IPS DF 6.9 (cell line): Measurements from ENCODE around the gene GBX1.

Experiments used
- DNase-seq: peaks from one replicate; pipeline ENCODE4 v3.0.0-alpha.2; 2013; ENCODE audit warnings: low read depth, low spot score
- H3K27ac ChIP-seq: one replicate; pipeline ENCODE4 v1.5.1; 2013; ENCODE audit warnings: low read length, control low read depth
- H3K27me3 ChIP-seq: 2 replicates; pipeline ENCODE4 v1.6.1; 2013; ENCODE audit warnings: mild to moderate bottlenecking, low read length; ENCODE audit not compliant: control insufficient read depth, insufficient read depth
- H3K36me3 ChIP-seq: 2 replicates; pipeline ENCODE4 v1.6.1; 2013; ENCODE audit warnings: low read length; ENCODE audit not compliant: control insufficient read depth, insufficient read depth
- H3K4me1 ChIP-seq: 2 replicates; pipeline ENCODE4 v1.6.1; 2013; ENCODE audit warnings: low read length; ENCODE audit not compliant: control insufficient read depth, insufficient read depth
- H3K4me3 ChIP-seq: 2 replicates; pipeline ENCODE4 v1.5.1; 2013; ENCODE audit warnings: mild to moderate bottlenecking, low read length
- H3K9me3 ChIP-seq: 2 replicates; pipeline ENCODE4 v1.6.1; 2013; ENCODE audit warnings: low read length, inconsistent platforms; ENCODE audit not compliant: control insufficient read depth, insufficient read depth
- WGBS: extraction: QIAGEN DNeasy Blood & Tissue Kit; methylation state at CpG from one replicate; pipeline ENCODE4 v1.1.7; 2013; ENCODE audit warnings: mixed read lengths, missing lambda C conversion rate; ENCODE audit not compliant: insufficient read length, insufficient coverage; 5-methylcytosine and 5-hydroxymethylcytosine counted together

The GBX1 gene

DNA sequence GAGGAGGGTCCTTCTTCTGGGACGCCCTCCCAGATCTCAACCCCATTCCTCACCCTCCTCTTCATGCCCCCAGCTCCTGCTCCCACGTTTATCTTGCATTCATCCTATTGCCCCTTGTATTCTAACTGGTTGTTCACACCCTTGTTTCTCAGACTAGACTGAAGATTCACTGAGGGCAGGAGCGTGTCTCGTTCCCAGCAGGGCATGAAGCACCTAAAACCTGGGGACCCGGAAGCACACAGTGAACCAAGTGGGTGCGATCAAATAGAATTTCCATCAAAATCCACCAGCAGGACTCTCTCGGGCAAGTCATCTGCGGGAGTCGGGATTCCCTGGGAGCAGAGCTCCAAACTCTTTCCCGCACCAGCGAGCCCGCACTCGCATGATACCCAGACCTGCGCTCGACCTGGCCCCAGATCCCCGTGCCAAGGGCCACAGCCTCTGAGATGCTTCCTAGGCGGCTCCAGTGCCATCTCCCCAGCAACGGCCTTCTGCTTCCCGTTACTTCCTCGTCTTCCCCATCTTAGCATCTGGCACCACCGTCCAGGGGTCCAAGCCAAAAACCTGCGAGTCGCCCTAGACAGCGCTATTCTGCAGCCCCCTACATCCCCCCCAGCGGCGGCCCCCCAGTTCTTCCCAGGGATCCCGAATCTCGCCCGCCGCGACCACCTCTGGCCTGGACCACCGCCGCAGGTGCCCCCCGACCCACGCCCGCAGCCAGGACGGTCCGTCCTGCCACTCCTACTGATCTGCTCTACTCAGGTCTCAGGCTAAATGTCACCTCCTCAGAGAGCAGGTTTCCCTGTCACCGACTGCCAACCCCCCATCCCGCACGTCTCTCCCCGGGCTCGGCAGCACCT is 6.1 kb upstream of the GBX1 start:
- Histone ChIP-seq H3K27ac (no peak overlapping the region), H3K4me1 (peaks cover 5% of the 10 kb centered on the region), H3K36me3 (no peaks in the 10 kb centered on the region), H3K9me3 (no peaks in the 10 kb centered on the region), H3K4me3 (no peak overlapping the region), H3K27me3 (peaks cover 18% of the 10 kb centered on the region)
- DNase-seq = no peak
- WGBS = no CpG with 5 or more reads among the region's 43 CpGs

DNA sequence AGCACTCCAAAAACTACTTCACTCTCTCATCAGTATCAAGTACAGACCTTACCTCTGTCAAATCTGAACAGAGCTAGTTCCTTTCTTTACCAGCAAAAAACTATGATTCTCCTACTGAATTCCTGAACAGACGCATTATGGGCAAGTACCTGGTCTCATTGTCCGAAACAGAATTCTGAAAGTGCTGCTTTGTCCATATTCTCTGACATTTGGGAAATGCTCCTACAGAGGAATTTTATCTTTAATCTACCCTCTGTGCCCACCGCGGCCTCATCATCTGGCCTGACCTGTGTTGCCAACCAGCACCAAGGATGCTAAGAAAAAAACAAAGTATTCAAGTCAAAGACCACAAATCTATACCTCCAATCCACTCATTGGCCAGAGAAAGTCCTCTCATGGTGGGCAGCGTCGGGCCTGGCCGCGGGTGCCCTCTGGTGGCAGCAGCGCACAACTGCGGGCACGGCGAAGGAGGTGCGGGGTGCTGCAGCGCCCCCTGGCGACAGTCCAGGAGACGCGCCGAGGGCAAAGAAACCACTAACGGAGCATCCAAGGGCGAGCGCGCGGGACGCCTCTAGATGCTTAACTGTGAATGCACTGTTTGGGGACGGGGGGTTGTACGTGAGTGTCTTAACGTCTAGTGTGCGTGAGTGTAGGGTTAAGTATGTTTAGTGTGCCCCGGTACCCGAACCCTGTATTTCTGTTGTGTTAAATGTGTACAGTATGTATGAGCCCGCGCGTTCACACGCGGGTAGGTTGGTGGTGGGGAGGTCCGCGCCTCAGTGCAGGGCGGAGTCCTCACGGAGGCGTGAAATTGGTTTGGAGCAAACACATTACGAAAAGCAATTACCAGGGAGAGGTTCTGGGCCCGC is 5.0 kb upstream of the GBX1 start:
- WGBS = no CpG with 5 or more reads among the region's 42 CpGs
- no peak for DNase-seq
- Histone ChIP-seq H3K36me3 (no peaks in the 10 kb centered on the region), H3K4me3 (no peak overlapping the region), H3K27ac (no peak overlapping the region), H3K9me3 (no peaks in the 10 kb centered on the region), H3K27me3 (peaks cover 20% of the 10 kb centered on the region), H3K4me1 (peaks cover 5% of the 10 kb centered on the region)

DNA sequence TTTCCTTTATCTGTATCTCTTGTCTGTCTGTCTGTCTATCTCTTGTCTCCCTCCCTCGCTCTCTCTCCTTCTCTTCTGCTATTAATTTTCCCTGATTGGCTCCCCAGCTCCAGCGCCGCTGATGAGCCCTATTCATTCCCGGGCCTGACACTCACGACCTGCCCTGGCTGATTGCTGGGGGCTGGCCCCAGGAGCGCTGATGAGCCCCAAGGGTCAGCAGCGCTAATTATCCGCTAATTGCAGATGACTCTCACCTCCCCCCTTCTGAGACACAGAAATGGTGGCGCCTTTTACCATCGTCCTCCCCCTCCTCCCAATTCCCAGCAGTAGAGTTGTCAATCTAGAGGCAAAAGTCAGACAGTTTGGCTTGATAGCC is 1.3 kb upstream of the GBX1 start:
- no peak overlapping the region for H3K27ac ChIP-seq
- no peak overlapping the region for H3K4me3 ChIP-seq
- no CpG with 5 or more reads among the region's 10 CpGs for WGBS
- peaks cover 48% of the 10 kb centered on the region for H3K27me3 ChIP-seq
- no peak for DNase-seq
- H3K4me1 ChIP-seq = no peaks in the 10 kb centered on the region
- H3K36me3 ChIP-seq = no peaks in the 10 kb centered on the region
- no peaks in the 10 kb centered on the region for H3K9me3 ChIP-seq

DNA sequence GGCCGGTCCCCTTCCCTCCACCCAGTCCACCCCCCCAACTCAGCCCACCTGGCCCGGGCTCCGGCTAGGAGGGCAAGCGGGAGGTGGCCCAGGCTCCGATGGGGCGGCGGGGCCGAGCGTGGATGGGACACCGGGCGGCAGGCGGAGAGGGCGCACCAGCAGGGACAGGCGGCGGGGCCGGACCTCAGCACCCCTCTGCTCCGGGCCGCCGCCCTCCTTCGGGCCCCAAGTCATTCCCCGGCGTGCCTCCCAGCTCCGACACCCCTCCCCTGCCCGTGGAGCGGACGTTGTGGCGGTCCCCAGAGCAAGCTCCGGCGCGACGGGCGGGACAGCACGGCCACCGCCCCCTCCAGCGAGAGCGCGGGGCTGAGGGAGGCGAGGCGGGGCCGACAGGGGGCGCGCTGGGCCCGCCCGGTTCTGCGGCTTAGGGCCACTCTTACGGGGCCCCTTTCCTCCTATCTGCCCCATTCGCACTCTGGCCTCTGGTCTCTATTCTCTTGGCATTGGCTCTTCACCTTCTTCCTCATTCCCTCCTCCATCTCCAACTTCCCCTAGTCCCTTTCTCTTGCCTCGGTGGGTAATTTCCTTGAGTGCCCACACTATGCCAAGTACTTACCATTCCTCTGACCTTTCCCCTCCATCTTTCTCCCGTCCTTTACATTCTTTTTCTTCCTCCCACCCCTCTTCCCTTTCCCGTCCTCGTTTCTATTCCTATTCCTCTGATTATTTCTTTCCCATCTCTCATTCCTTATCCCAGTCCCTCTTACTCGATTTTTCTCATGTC is 701 bp upstream of the GBX1 start:
- 100% methylated on average over 3 of the region's 52 CpGs for WGBS
- no peak for DNase-seq
- no peaks in the 10 kb centered on the region for H3K4me1 ChIP-seq
- no peak overlapping the region for H3K27ac ChIP-seq
- no peaks in the 10 kb centered on the region for H3K9me3 ChIP-seq
- H3K36me3 ChIP-seq = no peaks in the 10 kb centered on the region
- H3K27me3 ChIP-seq = peaks cover 46% of the 10 kb centered on the region
- peak overlapping the region; percentile 66; the same call in 1 of the 2 replicates for H3K4me3 ChIP-seq

DNA sequence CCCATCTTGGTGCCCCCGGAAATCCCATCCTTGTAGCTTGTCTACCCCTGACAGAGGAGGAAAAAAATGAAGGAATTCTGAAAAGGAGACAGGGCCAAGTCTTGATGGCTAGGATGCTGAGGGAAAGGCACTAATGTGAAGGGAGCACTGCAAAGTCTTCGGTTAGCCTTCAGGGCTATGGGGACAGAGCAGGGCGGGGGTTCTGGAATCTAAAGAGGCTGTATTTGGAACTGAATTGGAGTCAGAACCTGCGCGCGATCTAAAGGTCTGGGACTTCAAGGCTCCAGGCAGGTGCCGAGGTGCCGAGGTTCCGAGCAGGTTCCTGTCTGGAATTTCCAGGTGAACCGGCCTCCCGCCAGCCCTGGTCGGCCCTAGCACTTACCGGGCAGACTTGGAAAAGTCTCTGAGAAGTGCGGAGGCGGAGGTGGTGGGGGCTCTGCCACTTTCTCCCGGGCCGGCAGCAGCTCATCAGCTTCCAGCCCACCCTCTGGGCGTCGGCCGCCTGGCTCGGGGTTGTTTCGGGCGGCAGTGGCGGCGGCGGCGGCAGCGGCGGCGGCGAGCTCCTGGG is 781 bp downstream of the GBX1 start:
- Histone ChIP-seq H3K4me3 (peak overlapping the region; percentile 66), H3K4me1 (no peaks in the 10 kb centered on the region), H3K27ac (no peak overlapping the region), H3K9me3 (no peaks in the 10 kb centered on the region), H3K36me3 (no peaks in the 10 kb centered on the region), H3K27me3 (peaks cover 45% of the 10 kb centered on the region)
- DNase-seq = no peak
- WGBS = no CpG with 5 or more reads among the region's 31 CpGs

DNA sequence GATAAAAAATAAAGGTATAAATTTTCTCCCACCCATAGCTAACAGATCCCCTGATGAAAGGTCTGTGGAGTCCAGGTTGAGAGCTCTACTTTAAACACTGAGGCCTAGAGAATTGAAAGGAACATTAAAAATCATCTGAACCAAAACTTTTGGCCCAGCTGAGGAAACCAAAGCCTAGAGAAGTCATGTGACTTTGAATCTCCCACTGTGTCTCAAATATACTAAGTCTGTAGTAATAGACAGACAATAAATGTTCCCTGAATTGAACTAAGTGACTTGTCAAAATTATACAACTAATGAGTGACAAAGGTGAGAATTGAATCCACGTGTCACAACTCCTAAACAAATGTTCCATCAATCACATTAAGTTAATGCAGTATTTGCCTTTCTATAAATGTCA is 5.7 kb downstream of the GBX1 start:
- peaks cover 27% of the 10 kb centered on the region for H3K27me3 ChIP-seq
- no CpG with 5 or more reads among the region's 1 CpG for WGBS
- no peaks in the 10 kb centered on the region for H3K9me3 ChIP-seq
- H3K4me3 ChIP-seq = no peak overlapping the region
- no peaks in the 10 kb centered on the region; the same call in 1 of the 2 replicates for H3K36me3 ChIP-seq
- DNase-seq = no peak
- no peak overlapping the region for H3K27ac ChIP-seq
- no peaks in the 10 kb centered on the region for H3K4me1 ChIP-seq

DNA sequence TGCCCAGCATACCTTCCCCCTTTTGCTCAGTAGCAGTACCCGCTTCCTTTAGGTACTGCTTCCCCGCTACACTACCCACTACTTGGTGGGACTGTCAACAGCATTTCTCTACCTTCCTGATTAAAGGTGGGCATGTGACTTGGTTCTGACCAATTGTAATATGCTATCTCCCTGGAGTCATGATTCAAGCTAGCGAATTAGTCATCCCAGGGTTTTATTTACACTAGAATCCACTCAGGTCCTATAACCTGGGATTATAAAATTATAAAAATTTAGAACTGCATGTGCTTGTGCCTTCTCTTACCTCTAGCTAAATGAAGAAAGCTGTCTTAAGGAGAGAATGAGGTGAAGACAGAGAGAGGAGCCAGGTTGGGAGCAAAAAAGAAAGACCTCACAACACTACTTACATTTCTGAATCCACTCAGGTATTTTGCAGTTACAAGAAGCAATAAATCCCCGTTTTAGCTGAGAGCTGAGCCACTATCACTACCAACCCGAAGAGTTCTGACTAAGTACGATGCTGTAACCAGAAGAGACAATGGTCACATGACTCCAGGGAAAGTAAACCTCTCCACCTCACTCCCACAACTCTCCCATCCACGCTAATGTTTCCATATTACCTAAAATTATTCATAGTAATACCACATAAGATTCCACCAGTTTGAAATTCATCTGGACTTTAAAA is 9.7 kb downstream of the GBX1 start:
- Histone ChIP-seq H3K4me3 (no peak overlapping the region), H3K9me3 (no peaks in the 10 kb centered on the region), H3K27ac (no peak overlapping the region), H3K36me3 (no peaks in the 10 kb centered on the region; the same call in 1 of the 2 replicates), H3K27me3 (peaks cover 3% of the 10 kb centered on the region; the same call in 1 of the 2 replicates), H3K4me1 (no peaks in the 10 kb centered on the region)
- DNase-seq = no peak
- WGBS = 100% methylated on average over 1 of the region's 7 CpGs

DNA sequence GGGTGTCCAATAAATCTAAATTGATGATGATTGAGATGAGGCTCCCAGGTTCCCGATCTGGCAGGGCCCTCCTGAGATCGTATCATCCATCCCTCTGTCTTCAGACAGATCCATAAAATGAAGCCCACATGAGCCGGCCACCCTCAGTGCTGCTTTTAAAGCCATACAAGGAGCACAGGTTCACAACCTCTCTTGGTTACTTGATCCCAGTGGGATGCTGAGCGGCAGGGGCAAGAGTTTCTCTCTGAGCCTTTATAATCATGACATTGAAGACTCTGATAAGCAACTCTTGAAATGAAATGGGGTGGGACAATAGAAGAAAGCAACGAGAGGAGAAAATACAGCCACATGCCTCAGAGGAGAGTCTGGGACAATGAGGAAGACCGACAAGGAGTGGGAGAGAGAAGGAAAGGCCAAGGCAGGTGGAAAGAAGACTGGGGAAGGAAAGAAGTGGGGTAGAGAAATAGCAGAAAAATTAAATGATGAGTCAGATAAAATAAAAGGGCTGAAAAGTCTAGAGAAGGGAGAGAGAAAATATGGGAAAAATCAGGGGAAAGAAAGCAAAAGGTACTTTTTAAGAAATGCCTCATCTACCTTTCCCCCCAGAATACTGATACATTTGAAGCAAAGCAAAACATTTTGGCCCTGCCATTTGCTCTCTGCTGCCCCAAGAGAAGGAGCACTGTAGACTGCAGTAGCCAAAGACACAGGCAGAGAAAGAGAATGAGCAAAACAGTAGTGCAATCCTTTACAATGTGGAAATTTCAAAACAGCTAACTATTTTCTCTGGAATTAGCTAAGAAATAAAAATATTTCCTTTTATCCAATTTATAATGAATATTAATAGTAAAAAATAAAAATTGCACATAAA is 14.6 kb downstream of the GBX1 start:
- no peak for DNase-seq
- Histone ChIP-seq H3K4me1 (0 out of 2 replicates have a peak, but pooled peaks cover 1% of the 10 kb centered on the region), H3K27ac (no peak overlapping the region), H3K27me3 (0 out of 2 replicates have a peak, but pooled peaks cover 1% of the 10 kb centered on the region), H3K36me3 (no peaks in the 10 kb centered on the region), H3K9me3 (no peaks in the 10 kb centered on the region), H3K4me3 (no peak overlapping the region)
- WGBS = no CpG with 5 or more reads among the region's 6 CpGs

DNA sequence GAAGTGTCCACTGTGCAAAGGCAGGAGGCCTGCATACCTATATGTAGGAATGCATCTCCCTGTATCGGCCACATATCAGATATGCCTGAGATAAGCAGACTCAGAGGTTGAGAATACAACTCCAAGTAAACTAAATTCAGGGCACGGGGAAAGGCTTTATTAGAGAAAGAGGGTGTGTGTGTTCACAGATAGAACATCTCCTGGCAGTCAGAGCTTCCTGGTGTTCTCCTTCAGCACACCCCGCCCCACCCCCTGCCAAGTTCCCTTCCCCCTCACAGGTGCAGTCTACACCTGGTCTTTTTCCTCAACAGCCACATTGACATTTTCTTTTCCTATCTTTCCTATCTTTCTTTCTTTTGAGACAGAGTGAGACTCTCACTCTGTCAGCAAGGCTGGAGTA is 17.1 kb downstream of the GBX1 start:
- H3K4me1 ChIP-seq = 0 out of 2 replicates have a peak, but pooled peaks cover 1% of the 10 kb centered on the region
- H3K4me3 ChIP-seq = no peak overlapping the region
- H3K27me3 ChIP-seq = no peaks in the 10 kb centered on the region
- no peak for DNase-seq
- WGBS = no CpG with 5 or more reads among the region's 3 CpGs
- no peak overlapping the region for H3K27ac ChIP-seq
- no peaks in the 10 kb centered on the region for H3K9me3 ChIP-seq
- H3K36me3 ChIP-seq = no peaks in the 10 kb centered on the region
